SU-DHL-6 (cell line): ENCODE measurements around the gene SMAD3.

Experiments used
- CTCF ChIP-seq: fragments of 200-600 bp; sonication (generic); IDR thresholded peaks from one replicate; pipeline ENCODE4 v1.5.1; 2017; ENCODE audit warnings: antibody characterized with exemption, mild to moderate bottlenecking, low read length, moderate library complexity; ENCODE audit not compliant: insufficient read depth, poor library complexity, severe bottlenecking
- EZH2phosphoT487 ChIP-seq: fragments of 200-600 bp; sonication (generic), shearing (Covaris generic); conservative IDR thresholded peaks from 2 replicates; pipeline ENCODE4 v1.6.1; 2018; ENCODE audit warnings: mild to moderate bottlenecking, antibody characterized with exemption, low read length, moderate library complexity, mixed read lengths

DNA sequence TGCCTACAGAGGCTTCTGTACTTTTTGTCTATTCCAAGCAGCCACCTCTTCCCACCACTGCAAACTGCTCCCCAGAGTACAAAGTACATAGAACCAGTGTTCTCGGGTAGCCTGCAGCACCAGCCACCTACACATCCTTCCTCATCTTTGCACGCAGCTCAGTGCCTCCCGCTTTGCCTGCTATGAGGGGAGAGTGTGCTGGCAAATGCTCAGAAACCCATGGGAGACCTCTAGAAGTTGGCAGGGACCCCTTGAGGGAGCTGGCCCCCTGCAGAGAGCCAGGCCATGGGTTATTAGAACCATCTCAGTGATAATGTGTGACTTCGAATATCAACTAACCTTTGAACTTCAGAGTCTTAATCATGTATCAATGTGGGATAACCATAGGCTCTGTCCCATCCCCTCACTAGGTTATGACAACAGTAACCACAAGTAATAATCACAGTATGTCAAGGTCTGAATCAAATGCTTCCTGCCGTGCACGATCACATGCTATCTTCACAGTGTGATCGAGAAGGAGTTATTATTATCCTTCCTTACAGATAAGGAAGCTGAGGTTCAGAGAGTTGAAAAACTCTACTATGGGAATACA lies 22.8 kb upstream of the SMAD3 start:
- no peak for TF ChIP-seq CTCF
- no peak for TF ChIP-seq EZH2phosphoT487
